GM21423 (cell line): Measurements from ENCODE around the gene BUB1B.

Source experiments
- ATAC-seq: cut with Tn5 transposase; IDR thresholded peaks from one replicate; pipeline ENCODE4 v1.9.1; 2021; ENCODE audit warnings: mild to moderate bottlenecking, moderate library complexity; ENCODE audit not compliant: unreplicated experiment

The BUB1B gene

GRCh38 chr15:40183636-40184463 is 23.0 kb downstream of the BUB1B start:
- no peak for ATAC-seq

GRCh38 chr15:40190591-40190990 is 29.7 kb downstream of the BUB1B start:
- ATAC-seq, result no peak

DNA sequence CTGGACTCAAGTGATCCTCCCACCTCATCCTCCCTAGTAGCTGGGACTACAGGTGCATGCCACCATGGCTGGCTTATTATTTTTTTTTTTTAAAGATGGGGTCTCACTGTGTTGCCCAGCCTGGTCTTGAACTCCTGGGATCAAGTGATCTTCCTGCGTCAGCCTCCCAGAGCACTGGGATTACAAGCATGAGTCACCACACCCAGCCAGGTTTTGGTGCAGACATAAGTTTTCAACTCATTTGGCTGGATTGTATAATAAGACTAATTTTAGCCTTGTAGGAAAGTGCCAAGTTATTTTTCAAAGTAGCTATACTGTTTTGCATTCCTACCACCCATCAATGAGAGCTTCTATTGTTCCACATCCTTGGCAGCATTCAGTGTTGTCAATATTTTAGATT is 32.1 kb downstream of the BUB1B start:
- ATAC-seq, result no peak

DNA sequence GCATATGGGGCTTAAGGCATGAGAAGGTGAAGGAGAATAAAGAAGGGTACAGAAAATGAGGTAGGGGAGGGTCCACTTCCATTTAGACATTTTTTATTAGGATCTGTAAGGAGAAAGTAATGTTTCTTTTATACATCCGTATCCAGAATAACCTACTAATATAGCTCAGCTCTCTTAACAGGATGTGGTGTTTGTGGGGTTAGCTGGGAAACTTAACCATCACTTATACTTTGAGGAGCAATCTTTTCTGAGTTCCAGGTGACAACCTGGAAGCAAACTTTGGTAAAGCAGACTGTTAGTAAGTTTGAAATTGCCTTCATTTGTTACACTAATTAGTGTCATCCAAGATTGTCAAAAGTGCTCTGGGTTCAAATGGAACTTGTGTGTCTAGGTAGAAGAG is 36.6 kb downstream of the BUB1B start:
- no peak for ATAC-seq

GRCh38 chr15:40198355-40199085 is 37.7 kb downstream of the BUB1B start:
- ATAC-seq, result no peak

DNA sequence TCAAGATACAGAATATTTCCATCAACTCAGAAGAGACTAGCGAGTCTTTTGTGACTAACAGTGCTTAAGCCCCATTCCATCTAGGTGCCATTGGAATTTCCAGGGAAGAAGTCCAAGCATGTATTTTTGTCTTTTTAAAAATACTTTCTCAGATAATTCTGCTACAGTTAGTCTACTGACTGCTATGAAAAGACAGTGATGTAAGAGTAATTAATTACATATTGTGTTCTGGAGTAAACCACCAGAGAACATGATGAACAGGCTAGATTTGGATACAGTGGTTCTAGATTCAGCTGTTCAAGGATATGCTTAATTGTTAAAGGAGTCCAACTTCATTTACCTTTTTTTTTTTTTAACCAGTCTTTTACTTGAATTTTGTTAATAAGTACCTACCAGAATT is 43.2 kb downstream of the BUB1B start:
- no peak for ATAC-seq

GRCh38 chr15:40217166-40217824 is 56.4 kb downstream of the BUB1B start:
- ATAC-seq, result no peak

DNA sequence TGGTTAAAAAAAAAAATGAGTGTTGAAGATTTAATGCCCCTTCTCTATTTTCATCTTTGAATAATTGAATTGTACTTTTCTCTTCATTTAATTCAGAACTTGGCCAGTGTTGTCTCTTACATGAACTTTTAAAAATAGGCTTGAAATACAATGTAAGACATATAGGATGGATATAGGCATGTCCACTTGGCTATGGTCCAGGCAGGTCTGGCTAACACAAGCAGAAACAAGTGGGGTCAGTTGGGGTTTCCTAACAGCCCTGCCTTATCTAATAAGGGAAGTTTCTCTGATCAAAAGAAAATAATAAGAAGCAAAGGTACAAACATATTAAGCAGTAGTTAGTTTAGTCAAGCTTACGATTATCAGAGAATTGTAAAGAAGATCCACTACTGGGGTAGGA is 58.9 kb downstream of the BUB1B start:
- no peak for ATAC-seq

- no peak for ATAC-seq
Observed at GRCh38 chr15:40222131-40222530, 61.3 kb downstream of the BUB1B start.

DNA sequence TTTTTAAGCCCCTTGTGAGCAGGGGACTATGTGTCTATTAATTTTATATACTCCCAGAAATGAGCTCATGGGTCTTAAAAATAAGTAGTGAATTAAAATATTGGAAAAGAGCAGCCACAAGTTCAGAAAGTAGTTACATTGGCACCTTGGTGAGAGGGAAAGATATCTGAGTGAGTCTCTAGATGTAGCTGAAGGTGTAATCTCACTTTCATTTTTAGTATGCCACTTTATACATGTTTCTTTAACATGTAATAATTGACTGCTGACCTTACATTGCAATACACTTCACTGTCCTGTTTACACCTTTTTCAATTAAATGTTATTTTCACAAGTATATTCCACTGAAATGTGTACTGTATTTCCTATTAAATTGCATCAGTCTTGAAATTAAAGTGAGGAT is 65.9 kb downstream of the BUB1B start:
- no peak for ATAC-seq

DNA sequence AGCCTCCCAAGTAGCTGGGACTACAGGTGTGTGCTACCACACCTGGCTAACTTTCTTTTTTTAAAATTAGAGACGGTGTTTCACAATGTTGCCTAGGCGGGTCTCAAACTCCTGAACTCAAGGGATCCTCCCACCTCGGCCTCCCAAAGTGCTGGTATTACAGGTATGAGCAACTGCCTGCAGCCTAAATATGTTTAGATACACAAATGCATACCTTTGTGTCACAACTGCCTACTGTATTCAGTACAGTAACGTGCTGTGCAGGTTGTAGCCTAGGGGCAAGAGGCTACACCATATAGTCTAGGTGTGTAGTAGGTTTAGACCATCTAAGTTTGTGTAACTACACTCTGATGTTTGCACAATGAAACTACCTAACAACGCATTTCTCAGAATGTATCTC is 68.4 kb downstream of the BUB1B start:
- ATAC-seq, result no peak

DNA sequence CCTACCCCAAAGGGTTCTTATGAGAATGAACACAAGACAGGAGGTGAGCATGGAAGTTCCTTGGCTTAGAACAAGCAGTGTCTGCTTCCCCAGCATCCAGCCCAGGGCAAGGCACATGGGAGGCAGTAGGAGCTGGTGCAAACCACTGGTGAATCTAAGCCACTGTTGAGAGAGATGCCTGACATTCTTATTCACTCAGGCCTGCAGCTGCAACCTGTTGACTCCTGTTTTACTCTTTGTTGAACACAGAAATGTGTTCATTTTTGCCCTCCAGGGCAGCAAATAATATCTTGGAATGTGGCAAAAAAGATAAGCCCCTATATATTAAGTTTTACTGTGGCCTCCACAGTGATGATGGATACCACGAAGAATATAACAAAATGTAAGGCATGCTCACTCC is 69.1 kb downstream of the BUB1B start:
- ATAC-seq, result no peak

DNA sequence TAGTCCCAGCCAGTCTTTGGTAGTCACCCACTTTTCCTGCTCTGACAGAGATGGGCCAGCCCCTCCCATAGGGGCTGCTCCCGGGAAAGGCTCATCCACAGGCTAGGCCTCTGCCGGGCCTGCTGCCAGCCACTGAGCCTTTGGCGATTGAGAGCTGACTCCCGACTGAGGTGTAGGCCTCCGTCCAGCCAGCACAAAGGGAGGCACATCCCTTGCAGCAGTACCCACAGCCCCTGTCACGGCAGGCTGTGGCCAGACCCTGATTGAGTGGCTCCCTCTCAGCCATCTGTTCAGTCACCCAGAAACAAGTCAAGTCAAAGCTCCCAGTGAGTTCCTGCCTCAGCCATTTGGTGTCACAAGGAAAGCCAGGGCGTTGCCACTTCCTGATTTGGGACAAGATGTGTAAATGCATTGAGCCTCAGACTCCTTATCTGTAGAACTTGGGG is 71.8 kb downstream of the BUB1B start:
- no peak for ATAC-seq

- no peak for ATAC-seq
Observed at GRCh38 chr15:40233727-40234577, 73.1 kb downstream of the BUB1B start.

- ATAC-seq, result no peak
Observed at GRCh38 chr15:40234783-40235182, 73.9 kb downstream of the BUB1B start.

DNA sequence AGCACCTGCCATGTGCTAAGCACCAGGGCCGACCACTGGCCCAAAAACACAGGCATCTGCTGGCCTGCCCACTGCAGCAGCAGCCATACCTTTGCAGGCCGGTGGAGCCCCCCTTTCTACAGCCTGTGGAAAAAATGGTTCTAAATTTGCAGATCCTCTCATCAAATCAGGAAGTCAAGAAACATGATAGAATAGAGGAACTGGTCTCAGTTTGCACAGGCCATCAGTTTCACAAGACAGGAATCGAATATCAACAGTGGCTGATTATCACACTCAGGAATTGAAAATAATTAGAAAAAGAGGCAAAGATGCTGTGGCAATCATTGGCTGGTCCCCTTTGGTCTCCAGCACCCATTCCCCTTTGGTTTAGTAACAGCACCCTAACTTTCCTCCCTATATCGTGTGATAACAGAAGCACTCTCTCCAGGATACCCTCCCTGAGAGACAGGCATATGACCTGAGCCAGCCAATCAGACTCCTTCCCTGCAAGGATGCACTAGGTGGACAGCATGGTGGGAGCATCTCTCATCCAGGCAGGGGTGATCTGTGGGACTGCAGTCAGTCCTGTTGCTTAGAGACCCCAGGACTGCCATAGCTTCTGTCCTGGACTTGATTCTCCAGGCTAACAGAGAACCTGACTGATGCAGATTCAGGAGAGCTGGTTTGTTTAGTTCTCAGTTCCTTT is 74.5 kb downstream of the BUB1B start:
- no peak for ATAC-seq

- ATAC-seq, result no peak
Observed at GRCh38 chr15:40238532-40239403, 77.9 kb downstream of the BUB1B start, which contains the start of gene PAK6. TSS of gene PAK6 (plus strand) at chr15:40239063. CDS start at chr15:40264786, 25,723 bp downstream.

DNA sequence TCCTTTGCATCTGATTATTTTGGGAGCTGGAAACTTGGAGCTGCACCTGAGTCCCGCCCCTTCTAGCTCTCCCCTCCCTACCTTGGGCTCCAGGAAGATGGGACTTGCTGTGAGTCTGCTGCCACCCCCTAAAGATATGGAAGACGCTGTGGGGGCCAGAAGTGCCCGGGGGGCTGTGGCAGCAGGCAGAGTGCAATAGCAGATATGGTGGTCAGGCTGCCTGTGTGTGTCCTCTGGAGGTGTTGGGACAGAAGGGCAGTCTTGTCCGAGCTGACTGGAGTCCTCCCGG is 78.5 kb downstream of the BUB1B start:
- no peak for ATAC-seq
